GM12801 (cell line): ENCODE data around the gene VAMP8.

Experiments
- TF ChIP-seq, protein P1 (sequence below): IDR thresholded peaks from one replicate; pipeline ENCODE4 v1.5.1; 2011; ENCODE audit warnings: control low read depth; ENCODE audit not compliant: insufficient read length; ENCODE audit errors: extremely low read depth

The VAMP8 gene

DNA sequence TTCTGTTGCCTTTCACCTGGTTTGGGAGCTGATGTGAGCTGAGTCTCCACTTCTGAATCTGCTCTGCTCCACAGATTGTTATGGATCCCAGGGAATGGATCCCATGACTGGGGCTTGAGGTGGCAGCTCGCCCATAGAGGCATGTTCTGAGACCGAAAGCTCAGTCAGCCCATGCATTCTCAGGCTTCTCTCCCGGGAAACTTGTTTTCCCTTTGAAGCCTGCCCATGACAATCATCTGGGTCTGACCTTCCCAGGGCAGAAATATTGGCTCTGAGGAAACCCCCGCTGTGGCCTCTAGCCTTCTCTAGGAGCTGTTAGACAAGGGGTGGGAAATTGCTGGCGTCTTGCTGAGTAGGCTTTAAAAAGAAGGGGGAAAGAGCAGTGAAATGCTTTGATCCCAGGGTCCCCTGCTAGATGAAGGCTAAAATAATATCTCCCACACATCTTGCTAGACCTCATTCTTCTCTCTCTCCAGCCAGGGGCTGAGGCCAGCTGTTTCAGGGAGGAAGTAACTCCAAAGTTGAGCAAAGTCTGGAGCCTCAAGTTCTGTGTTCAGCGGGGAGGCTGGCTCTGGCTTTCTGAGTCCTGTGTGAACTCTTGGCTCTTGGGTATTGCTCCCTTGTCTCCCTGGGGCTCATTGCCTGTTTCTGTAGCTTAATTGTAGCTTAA, 2.0 kb downstream of the VAMP8 start:
- TF ChIP-seq, protein P1, sequence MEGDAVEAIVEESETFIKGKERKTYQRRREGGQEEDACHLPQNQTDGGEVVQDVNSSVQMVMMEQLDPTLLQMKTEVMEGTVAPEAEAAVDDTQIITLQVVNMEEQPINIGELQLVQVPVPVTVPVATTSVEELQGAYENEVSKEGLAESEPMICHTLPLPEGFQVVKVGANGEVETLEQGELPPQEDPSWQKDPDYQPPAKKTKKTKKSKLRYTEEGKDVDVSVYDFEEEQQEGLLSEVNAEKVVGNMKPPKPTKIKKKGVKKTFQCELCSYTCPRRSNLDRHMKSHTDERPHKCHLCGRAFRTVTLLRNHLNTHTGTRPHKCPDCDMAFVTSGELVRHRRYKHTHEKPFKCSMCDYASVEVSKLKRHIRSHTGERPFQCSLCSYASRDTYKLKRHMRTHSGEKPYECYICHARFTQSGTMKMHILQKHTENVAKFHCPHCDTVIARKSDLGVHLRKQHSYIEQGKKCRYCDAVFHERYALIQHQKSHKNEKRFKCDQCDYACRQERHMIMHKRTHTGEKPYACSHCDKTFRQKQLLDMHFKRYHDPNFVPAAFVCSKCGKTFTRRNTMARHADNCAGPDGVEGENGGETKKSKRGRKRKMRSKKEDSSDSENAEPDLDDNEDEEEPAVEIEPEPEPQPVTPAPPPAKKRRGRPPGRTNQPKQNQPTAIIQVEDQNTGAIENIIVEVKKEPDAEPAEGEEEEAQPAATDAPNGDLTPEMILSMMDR: no peak

DNA sequence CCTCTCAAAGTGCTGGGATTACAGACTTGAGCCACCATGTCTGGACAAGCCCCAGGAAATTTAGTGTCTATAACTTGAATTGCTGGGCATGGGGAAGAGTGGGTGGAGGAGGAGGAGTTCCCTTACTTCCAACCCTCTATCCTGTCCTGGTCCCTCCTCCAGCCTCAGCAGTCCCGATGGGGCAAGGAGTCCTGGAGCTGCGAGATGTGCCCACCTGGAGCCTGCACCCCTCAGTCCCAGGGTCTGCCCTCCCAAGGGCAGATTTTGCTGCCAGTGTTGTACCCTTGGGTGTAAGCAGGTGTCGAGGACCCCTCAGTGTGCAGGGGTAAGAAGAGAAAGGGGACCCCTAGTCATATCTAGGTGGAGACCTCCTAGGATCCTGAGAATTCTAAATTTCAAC, 2.8 kb downstream of the VAMP8 start:
- TF ChIP-seq, protein P1: no peak

DNA sequence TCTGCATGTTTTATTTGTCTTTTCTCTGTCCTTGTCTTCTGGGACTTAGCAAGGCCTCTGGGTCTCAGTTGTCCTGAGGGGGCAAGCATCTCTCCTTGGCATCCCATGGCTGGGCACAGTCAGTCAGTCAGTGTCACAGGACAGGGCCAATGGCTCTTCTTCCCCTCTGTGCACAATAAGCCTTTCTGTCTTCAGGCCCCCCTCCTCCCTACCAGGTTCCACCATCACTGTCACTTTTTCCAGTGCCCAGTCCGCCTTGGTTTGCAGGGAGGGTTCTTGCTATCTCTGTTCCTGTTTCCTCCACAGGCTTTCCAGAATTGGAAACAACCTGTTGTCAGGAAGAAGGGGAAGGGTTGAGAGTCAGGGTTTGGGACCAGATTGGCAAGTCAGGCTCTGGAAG, 5.1 kb downstream of the VAMP8 start:
- TF ChIP-seq, protein P1: no peak

DNA sequence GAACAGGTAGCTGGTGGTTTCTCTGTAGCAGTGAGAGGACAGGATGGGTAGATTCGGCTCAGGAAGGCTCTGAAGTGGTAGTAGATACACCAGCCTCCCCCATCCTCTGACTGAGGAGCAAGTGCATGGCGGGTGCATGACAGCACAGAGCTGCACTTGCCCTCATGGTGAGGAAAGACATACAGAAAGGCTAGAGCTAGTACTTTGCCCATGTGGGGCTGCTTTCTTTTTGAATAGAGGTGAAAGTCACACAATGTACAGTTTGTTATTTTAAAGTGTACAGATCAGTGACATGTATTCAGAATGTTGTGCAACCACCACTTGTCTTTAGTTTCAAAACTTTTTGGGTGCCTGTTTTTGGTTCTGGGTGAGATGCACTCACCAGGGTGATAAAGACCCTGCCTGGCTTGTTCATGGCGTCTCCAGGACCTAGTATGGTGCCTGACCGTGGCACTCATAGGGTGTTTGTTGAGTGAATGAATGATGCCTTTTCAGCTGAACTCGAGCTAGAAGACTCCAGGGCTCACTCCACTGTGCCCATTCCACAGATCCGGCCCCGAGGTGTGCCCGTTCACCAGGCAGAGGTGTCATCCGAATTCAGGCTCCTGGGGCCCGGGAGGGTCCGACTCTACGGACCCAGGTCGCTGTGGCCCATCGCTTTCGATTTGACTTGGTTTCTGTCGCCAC, 6.4 kb downstream of the VAMP8 start:
- TF ChIP-seq, protein P1: no peak

DNA sequence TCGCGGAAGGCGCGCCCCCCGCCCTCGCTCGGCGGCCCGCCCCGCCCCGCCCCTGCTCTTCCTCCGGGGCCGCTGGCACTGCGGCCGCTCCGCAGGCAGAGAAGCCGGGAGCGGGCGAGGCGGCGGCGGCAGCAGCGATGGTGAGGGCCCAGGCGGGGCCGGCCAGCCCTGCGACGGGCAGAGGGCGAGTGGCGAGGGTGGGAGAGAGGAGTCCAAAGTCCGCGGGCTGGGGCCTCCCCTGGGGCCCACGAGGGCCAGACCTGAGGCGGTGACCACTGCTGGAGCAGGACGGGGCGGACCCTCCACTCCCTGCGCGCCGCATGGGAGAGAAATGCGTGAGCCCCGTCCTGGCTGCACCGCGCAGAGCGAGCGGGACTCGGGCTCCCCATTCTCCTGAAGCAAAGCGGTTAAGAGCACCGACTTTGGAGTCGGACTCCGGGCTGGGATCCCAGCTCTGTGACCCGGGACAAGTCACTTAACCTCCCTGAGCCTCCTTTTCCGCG, 7.0 kb downstream of the VAMP8 start, which contains the start of gene VAMP5:
VAMP5 (plus strand) TSS at position 78 of the 503 bp plus-strand sequence; CDS start at position 138, 60 bp downstream.
- TF ChIP-seq, protein P1: no peak

DNA sequence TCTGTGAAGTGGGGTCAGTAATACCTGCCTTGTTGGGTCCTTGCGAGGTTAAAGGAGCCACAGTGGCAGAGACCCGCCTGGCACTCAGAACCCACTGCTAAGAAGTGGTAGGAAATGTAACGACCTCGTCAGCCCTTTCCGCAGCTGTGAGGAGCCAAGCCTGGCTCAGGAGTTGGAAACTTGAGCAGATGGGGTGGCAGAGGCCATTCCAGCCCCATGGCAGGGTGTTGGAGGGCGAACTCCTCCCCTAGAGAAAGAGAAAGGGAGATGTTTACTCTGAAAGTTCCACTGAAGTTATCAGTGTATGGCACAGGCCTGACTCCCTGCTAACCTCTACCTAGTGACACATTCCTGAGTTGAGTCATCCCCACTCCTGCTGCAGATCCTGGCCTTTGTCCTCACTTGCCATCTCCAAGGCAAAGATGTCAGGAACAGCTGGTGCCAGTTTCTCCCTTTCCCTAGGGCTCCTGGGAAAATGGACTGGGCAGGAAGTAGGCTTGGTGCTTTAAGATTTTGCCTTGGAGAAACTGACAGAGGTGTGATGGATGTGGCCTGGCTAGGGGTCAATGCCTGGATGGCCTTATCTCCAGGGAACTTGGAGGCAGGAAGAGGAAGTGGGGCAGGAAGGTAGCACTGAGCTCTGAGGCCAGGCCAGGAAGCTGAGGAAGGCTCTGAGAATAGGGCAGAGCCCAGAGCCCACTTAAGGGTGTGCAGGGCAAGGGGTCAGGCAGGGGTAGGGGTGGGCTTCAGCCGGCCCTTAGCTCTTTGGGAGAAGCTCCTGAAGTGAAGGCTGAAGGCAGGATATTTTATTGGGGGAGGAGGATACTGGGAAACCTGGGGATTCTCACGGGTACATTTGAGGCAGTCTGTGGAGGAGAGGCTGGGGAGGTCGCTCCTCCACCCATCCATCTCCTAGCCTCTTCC, 7.7 kb downstream of the VAMP8 start:
- TF ChIP-seq, protein P1: no peak

DNA sequence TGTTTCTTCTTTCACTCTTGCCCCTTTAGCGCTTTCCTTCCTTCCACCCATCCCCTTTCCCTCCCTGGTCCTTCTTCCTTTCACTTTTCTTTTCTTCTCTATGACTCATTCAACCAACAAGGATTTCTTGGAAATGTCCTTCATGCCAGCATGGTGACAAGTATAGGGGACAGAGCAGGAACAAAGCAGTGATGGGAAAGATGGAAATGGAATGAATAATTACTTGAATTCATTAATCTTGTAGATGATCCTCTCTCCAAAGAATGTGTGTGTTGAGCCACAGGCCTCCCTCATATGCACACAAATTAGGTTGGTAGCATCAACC, 8.4 kb downstream of the VAMP8 start:
- TF ChIP-seq, protein P1: no peak
